H1 (cell line): ENCODE results near the gene USP50. TPM values are rescaled to one million over a fixed set of nuclear protein-coding genes. Genes with fewer than 3 reads are reported as not detected.

Experiments used
- CTCF ChIA-PET: fragments of 300-600 bp; sonication (Branson Sonifier 250); formaldehyde crosslinking; loops from one replicate; lab custom pipeline; 2021; ENCODE audit not compliant: partially characterized antibody; lab: Charles Lee
- POLR2A ChIA-PET: fragments of 300-600 bp; sonication (Branson Sonifier 250); formaldehyde crosslinking; loops from one replicate; lab custom pipeline; 2021; ENCODE audit warnings: inconsistent platforms; ENCODE audit not compliant: partially characterized antibody; lab: Charles Lee
- DNase-seq, 2 experiments: peaks; one replicate each; pipeline versions ENCODE4 v3.0.0 to v3.0.0-alpha.2; 2010 to 2022; ENCODE audit warnings: low spot score in 2 of 2, low read depth in 1 of 2, mixed read lengths in 1 of 2
- FAIRE-seq: peaks from 2 replicates; lab custom pipeline; 2011; peaks lifted over from hg19 to GRCh38; lab: Jason Lieb, UNC
- H2AFZ ChIP-seq: 2 replicates; pipeline ENCODE4 v1.8.1; 2012; ENCODE audit warnings: low read length, inconsistent platforms
- H2AK5ac ChIP-seq: 2 replicates; pipeline ENCODE4 v1.6.1; 2013; ENCODE audit warnings: low read depth, low read length
- H2BK120ac ChIP-seq: replicated peaks from 2 replicates; pipeline ENCODE3; 2013; ENCODE audit warnings: low read depth, low read length, inconsistent platforms
- H2BK12ac ChIP-seq: 2 replicates; pipeline ENCODE4 v1.6.1; 2013; ENCODE audit warnings: low read depth, low read length
- H2BK15ac ChIP-seq: 2 replicates; pipeline ENCODE4 v1.6.1; 2013; ENCODE audit warnings: low read length
- H2BK20ac ChIP-seq: 2 replicates; pipeline ENCODE4 v1.6.1; 2013; ENCODE audit warnings: low read length
- H2BK5ac ChIP-seq: 2 replicates; pipeline ENCODE4 v1.6.1; 2013; ENCODE audit warnings: low read depth, low read length
- H3K14ac ChIP-seq: 2 replicates; pipeline ENCODE4 v1.6.1; 2013; ENCODE audit warnings: inconsistent platforms; ENCODE audit not compliant: insufficient read length
- H3K18ac ChIP-seq: 2 replicates; pipeline ENCODE4 v1.6.1; 2013; ENCODE audit warnings: low read length; ENCODE audit errors: extremely low read depth
- H3K23ac ChIP-seq: 2 replicates; pipeline ENCODE4 v1.6.1; 2013; ENCODE audit warnings: inconsistent platforms; ENCODE audit not compliant: insufficient read length
- H3K23me2 ChIP-seq: 2 replicates; pipeline ENCODE4 v1.6.1; 2013; ENCODE audit warnings: low read depth, low read length
- H3K27ac ChIP-seq: 2 replicates; pipeline ENCODE4 v1.6.1; 2011; ENCODE audit warnings: low read depth, low read length, inconsistent platforms
- H3K27me3 ChIP-seq, 4 experiments: replicated peaks in 1 of 4; 1 replicate in 1 of 4; 2 replicates in 3 of 4; pipeline versions ENCODE4 v1.6.1 to v1.8.1; 2011 to 2013; ENCODE audit warnings: low read length in 3 of 4, mild to moderate bottlenecking in 3 of 4, inconsistent platforms in 2 of 4, mixed read lengths in 2 of 4, moderate library complexity in 1 of 4; ENCODE audit not compliant: control insufficient read depth in 3 of 4, insufficient read depth in 3 of 4; ENCODE audit errors: extremely low read depth in 1 of 4
- H3K36me3 ChIP-seq, 4 experiments: 2 replicates each; pipeline versions ENCODE4 v1.6.1 to v1.8.1; 2011 to 2013; ENCODE audit warnings: mild to moderate bottlenecking in 4 of 4, low read length in 3 of 4, moderate library complexity in 2 of 4, control low read depth in 1 of 4, inconsistent platforms in 1 of 4; ENCODE audit not compliant: insufficient read depth in 4 of 4, control insufficient read depth in 2 of 4
- H3K4ac ChIP-seq: replicated peaks from 2 replicates; pipeline ENCODE3; 2013; ENCODE audit warnings: low read length, low read depth, mixed read lengths, inconsistent platforms; ENCODE audit not compliant: insufficient read length
- H3K4me1 ChIP-seq, 4 experiments: replicated peaks in 1 of 4; 1 replicate in 1 of 4; 2 replicates in 3 of 4; pipeline versions ENCODE4 v1.6.1 to v1.8.1; 2011 to 2013; ENCODE audit warnings: low read length in 3 of 4, inconsistent platforms in 2 of 4, mixed read lengths in 1 of 4; ENCODE audit not compliant: insufficient read depth in 4 of 4, control insufficient read depth in 3 of 4
- H3K4me2 ChIP-seq, 2 experiments: 2 replicates each; pipeline versions ENCODE4 v1.6.1 to v1.8.1; 2011 to 2013; ENCODE audit warnings: low read depth in 2 of 2, low read length in 2 of 2, control low read depth in 1 of 2, inconsistent platforms in 1 of 2, mild to moderate bottlenecking in 1 of 2; ENCODE audit not compliant: insufficient read depth in 1 of 2
- H3K4me3 ChIP-seq, 4 experiments: fragments of 200-600, 300-600 bp in 1 of 4; sonication (generic), shearing (Covaris generic), sonication (Bioruptor Twin) in 1 of 4; 2 replicates each; pipeline versions ENCODE4 v1.5.1 to v1.8.1; 2011 to 2016; ENCODE audit warnings: low read length in 4 of 4, low read depth in 3 of 4, control low read depth in 2 of 4, inconsistent platforms in 2 of 4, mild to moderate bottlenecking in 2 of 4, mixed read lengths in 1 of 4, moderate library complexity in 1 of 4; ENCODE audit not compliant: insufficient read depth in 2 of 4; ENCODE audit errors: extremely low read depth in 1 of 4
- H3K56ac ChIP-seq: replicated peaks from 2 replicates; pipeline ENCODE3; 2013; ENCODE audit warnings: low read depth, mild to moderate bottlenecking, mixed read lengths, low read length, inconsistent platforms; ENCODE audit not compliant: insufficient read length
- H3K79me1 ChIP-seq: 2 replicates; pipeline ENCODE4 v1.6.1; 2013; ENCODE audit warnings: low read depth, low read length, control low read depth
- H3K79me2 ChIP-seq, 2 experiments: 2 replicates each; pipeline versions ENCODE4 v1.6.1 to v1.8.1; 2012 to 2013; ENCODE audit warnings: low read length in 2 of 2, mild to moderate bottlenecking in 2 of 2, inconsistent platforms in 1 of 2; ENCODE audit not compliant: insufficient read depth in 2 of 2, control insufficient read depth in 1 of 2
- H3K9ac ChIP-seq, 4 experiments: replicated peaks in 1 of 4; 1 replicate in 1 of 4; 2 replicates in 3 of 4; pipeline versions ENCODE4 v1.6.1 to v1.8.1; 2011 to 2013; ENCODE audit warnings: low read depth in 3 of 4, low read length in 3 of 4, control low read depth in 2 of 4, mild to moderate bottlenecking in 2 of 4, moderate library complexity in 2 of 4, inconsistent platforms in 1 of 4; ENCODE audit errors: extremely low read depth in 1 of 4
- H3K9me3 ChIP-seq, 2 experiments: 2 replicates each; pipeline versions ENCODE4 v1.6.1 to v1.8.1; 2012 to 2013; ENCODE audit warnings: mild to moderate bottlenecking in 2 of 2, moderate library complexity in 2 of 2, control low read depth in 1 of 2, inconsistent platforms in 1 of 2, low read depth in 1 of 2, low read length in 1 of 2, mixed read lengths in 1 of 2; ENCODE audit not compliant: insufficient read depth in 2 of 2
- H4K20me1 ChIP-seq, 2 experiments: replicated peaks in 1 of 2; 2 replicates each; pipeline versions ENCODE3 to v1.8.1; 2011 to 2013; ENCODE audit warnings: inconsistent platforms in 2 of 2, low read length in 2 of 2, mild to moderate bottlenecking in 1 of 2; ENCODE audit not compliant: insufficient read depth in 2 of 2, control insufficient read depth in 1 of 2
- H4K5ac ChIP-seq: 2 replicates; pipeline ENCODE4 v1.6.1; 2013; ENCODE audit warnings: low read length, low read depth, mixed read lengths, inconsistent platforms; ENCODE audit not compliant: insufficient read length
- H4K8ac ChIP-seq: 2 replicates; pipeline ENCODE4 v1.8.0; 2013; ENCODE audit warnings: mild to moderate bottlenecking, moderate library complexity, low read length, inconsistent platforms; ENCODE audit not compliant: insufficient read depth; ENCODE audit errors: extremely low read depth
- H4K91ac ChIP-seq: replicated peaks from 2 replicates; pipeline ENCODE3; 2013; ENCODE audit warnings: low read length, mixed read lengths, inconsistent platforms; ENCODE audit not compliant: insufficient read length
- CEBPB ChIP-seq: IDR thresholded peaks from 2 replicates; pipeline ENCODE4 v1.6.1; 2012; ENCODE audit warnings: low read depth, low read length
- GABPA ChIP-seq: IDR thresholded peaks from 2 replicates; pipeline ENCODE4 v1.6.1; 2011; ENCODE audit warnings: mild to moderate bottlenecking, low read length, moderate library complexity, borderline replicate concordance; ENCODE audit not compliant: insufficient read depth
- HDAC6 ChIP-seq: IDR thresholded peaks from one replicate; pipeline ENCODE4 v1.7.1; 2012; ENCODE audit warnings: low read depth, mild to moderate bottlenecking, inconsistent platforms, low read length, moderate library complexity
- NANOG ChIP-seq: IDR thresholded peaks from 2 replicates; pipeline ENCODE4 v1.6.1; 2011; ENCODE audit warnings: low read length, low read depth, mild to moderate bottlenecking, inconsistent platforms; ENCODE audit not compliant: insufficient read depth, poor library complexity, severe bottlenecking
- WGBS, 2 experiments: shearing (Covaris generic) in 1 of 2; methylation state at CpG; one replicate each; pipeline versions ENCODE4 v1.1.6 to v1.1.7; 2013 to 2015; ENCODE audit warnings: low lambda C conversion rate in 2 of 2, mixed read lengths in 2 of 2, inconsistent platforms in 1 of 2, low coverage in 1 of 2, missing lambda C conversion rate in 1 of 2; ENCODE audit not compliant: insufficient replicate concordance in 2 of 2, insufficient coverage in 1 of 2, insufficient read length in 1 of 2; ENCODE audit errors: extremely low coverage in 1 of 2, missing lambda C conversion rate in 1 of 2; 5-methylcytosine and 5-hydroxymethylcytosine counted together
- polyA plus RNA-seq, 7 experiments: library from polyadenylated mRNA; depleted of rRNA in 3 of 7; stranded (reverse) in 5 of 7; unstranded in 2 of 7; fragments of >200 nt in 5 of 7; fragments of 200-250 nt in 2 of 7; gene quantifications; 1 replicate in 5 of 7; 2 replicates in 1 of 7; 4 replicates in 1 of 7; pipeline versions ENCODE4 v1.2.1 to v1.2.3, GENCODE V29; 2011 to 2013; ENCODE audit warnings: missing spikeins in 2 of 7, mixed read lengths in 2 of 7
- total RNA-seq: library from RNA; stranded (reverse); fragmentation: NEBNext Ultra II Directional; extraction: Animal tissue kit (Norgen Biotek cat#: 25700); gene quantifications from 2 replicates; pipeline ENCODE4 v1.2.1, GENCODE V29; 2021

The USP50 gene
- total and polyA plus RNA-seq, 2 of the 8 experiments (the other 6 are each of a cell fraction or from before 2014, with no cell fraction given) = not detected

- H3K23ac ChIP-seq = no peak overlapping the region
- CTCF ChIA-PET = no interaction called here
Observed at GRCh38 chr15:50471072-50471471, 75.4 kb downstream of the USP50 start.

More at GRCh38 chr15:50471072-50471471, 75.4 kb downstream of the USP50 start:
- Histone ChIP-seq H3K56ac (no peak overlapping the region), H3K4ac (no peak overlapping the region), H3K9ac (no peak overlapping the region), H2BK5ac (no peak overlapping the region), H2BK20ac (no peak overlapping the region), H3K27ac (no peak overlapping the region), H3K4me2 (no peak overlapping the region), H3K18ac (no peak overlapping the region), H3K4me1 (no peaks in the 10 kb centered on the region; a peak in 1 of 7 replicates), H3K14ac (no peak overlapping the region), H4K20me1 (peaks cover 0 to 3% of the 10 kb centered on the region in 2 experiments), H3K27me3 (no peaks in the 10 kb centered on the region), H4K5ac (no peak overlapping the region), H2AK5ac (no peak overlapping the region), H3K4me3 (no peak overlapping the region), H4K91ac (no peak overlapping the region), H2BK12ac (no peak overlapping the region), H3K9me3 (no peaks in the 10 kb centered on the region), H2AFZ (no peak overlapping the region), H3K79me2 (no peaks in the 10 kb centered on the region), H2BK15ac (no peak overlapping the region), H2BK120ac (no peak overlapping the region), H3K79me1 (no peaks in the 10 kb centered on the region), H4K8ac (no peak overlapping the region), H3K36me3 (peaks cover 0 to 10% (median 0%) of the 10 kb centered on the region in 4 experiments; a peak in 5 of 8 replicates), H3K23me2 (no peaks in the 10 kb centered on the region)
- POLR2A ChIA-PET = no interaction called here
- TF ChIP-seq GABPA = no peak
- TF ChIP-seq CEBPB = no peak
- TF ChIP-seq HDAC6 = no peak
- TF ChIP-seq NANOG = no peak
- no peak for DNase-seq
- 86% methylated on average over 2 of the region's 2 CpGs; no CpG with 5 or more reads in 1 of the 2 experiments for WGBS, 2 experiments
- FAIRE-seq = no peak
